ENCODE measurements around the gene FBLIM1. TPM values are rescaled to one million over a fixed set of nuclear protein-coding genes. Genes with fewer than 3 reads are reported as not detected.

FBLIM1 gene
- total RNA-seq, 2 experiments from 2014 or later = 0.09 TPM; not detected in 1

GRCh38 chr1:15834406-15835204 lies 76.0 kb downstream of the FBLIM1 start:
- CTCF ChIA-PET = interaction anchor here (0.9 to 2.8 kb wide), 6 partner anchors 13 to 113 kb away, joined by 3 to 14 read pairs (median 7); partner anchors contain the start of gene SPEN
- Mint-ChIP-seq H3K27ac (peak overlapping the region; percentile 98), H3K4me3 (peak overlapping the region; percentile 90), H3K27me3 (no peaks in the 10 kb centered on the region), H3K4me1 (peaks cover 30% of the 10 kb centered on the region), H3K36me3 (ENCODE audit: low read depth) (peaks cover 7% of the 10 kb centered on the region), H3K9me3 (ENCODE audit: low read depth) (no peaks in the 10 kb centered on the region)
- DNase-seq (peak; percentile 94), ATAC-seq (peak; percentile 58)
- intact Hi-C loops (cut with DNase I, micrococcal nuclease) = loop anchor here (1.0 to 5.0 kb wide), 14 partner anchors 13 to 533 kb away; partner anchors contain the start of genes DDI2 (in 2 of the 2), SPEN (in 2 of the 2), CASP9 (in 1 of the 2) and CPLANE2 (in 1 of the 2)
- POLR2A ChIA-PET = interaction anchor here (0.5 to 4.1 kb wide), 9 partner anchors 9 to 216 kb away, joined by 4 to 71 read pairs (median 7); partner anchors contain the start of genes SPEN and ZBTB17

GRCh38 chr1:15835205-15835740 lies 76.7 kb downstream of the FBLIM1 start:
- Mint-ChIP-seq H3K4me3 (peak overlapping the region; percentile 90), H3K36me3 (ENCODE audit: low read depth) (peaks cover 7% of the 10 kb centered on the region), H3K4me1 (peaks cover 25% of the 10 kb centered on the region), H3K27me3 (no peaks in the 10 kb centered on the region), H3K9me3 (ENCODE audit: low read depth) (no peaks in the 10 kb centered on the region), H3K27ac (peak overlapping the region; percentile 98)
- intact Hi-C loops (cut with DNase I, micrococcal nuclease) = loop anchor here (1.0 to 5.0 kb wide), 11 partner anchors 12 to 532 kb away; partner anchors contain the start of genes SPEN (in 2 of the 2), CASP9 (in 1 of the 2), CPLANE2 (in 1 of the 2) and DDI2 (in 1 of the 2)
- ChIA-PET POLR2A (interaction anchor here (0.6 to 1.6 kb wide), 6 partner anchors 9 to 141 kb away, joined by 4 to 9 read pairs (median 7); partner anchors contain the start of gene SPEN), CTCF (no interaction called here)
- no peak for DNase-seq
- ATAC-seq = peak; percentile 7

- Mint-ChIP-seq H3K27me3 (no peaks in the 10 kb centered on the region), H3K4me3 (peak overlapping the region; percentile 90), H3K4me1 (peaks cover 22% of the 10 kb centered on the region), H3K27ac (peak overlapping the region; percentile 98), H3K36me3 (ENCODE audit: low read depth) (peaks cover 7% of the 10 kb centered on the region), H3K9me3 (ENCODE audit: low read depth) (no peaks in the 10 kb centered on the region)
- DNase-seq (peak; percentile 100), ATAC-seq (peak; percentile 59)
- intact Hi-C loops (cut with DNase I, micrococcal nuclease) = loop anchor here (1.0 to 5.0 kb wide), 13 partner anchors 11 to 531 kb away; partner anchors contain the start of genes CASP9 (in 2 of the 2), SPEN (in 2 of the 2), CPLANE2 (in 1 of the 2) and DDI2 (in 1 of the 2)
- ChIA-PET POLR2A (interaction anchor here (0.7 to 1.1 kb wide), 4 partner anchors 9 to 140 kb away, joined by 4 to 7 read pairs (median 4); partner anchors contain the start of gene SPEN), CTCF (no interaction called here)
Observed at GRCh38 chr1:15835741-15836510, 77.3 kb downstream of the FBLIM1 start.

Other genes with a start within 250 kb of the FBLIM1 start
- 1 to 10 TPM; 7.6 to 9.6 TPM for gene CASP9, start 234.6 kb upstream of the FBLIM1 start, total RNA-seq
- 10 to 100 TPM; 10.9 to 14.1 TPM for gene DNAJC16, start 231.9 kb upstream of the FBLIM1 start, total RNA-seq
- 10 to 100 TPM; 18.1 to 24.0 TPM for gene AGMAT, start 173.7 kb upstream of the FBLIM1 start, total RNA-seq
- gene DDI2, start 141.3 kb upstream of the FBLIM1 start, total RNA-seq = 10 to 100 TPM; 30.2 to 34.0 TPM
- gene PLEKHM2, start 74.5 kb upstream of the FBLIM1 start, total RNA-seq = 10 to 100 TPM; 48.2 to 50.1 TPM
- under 1 TPM; 0.82 to 0.86 TPM for gene SLC25A34, start 22.5 kb upstream of the FBLIM1 start, total RNA-seq
- gene TMEM82, start 16.3 kb upstream of the FBLIM1 start, total RNA-seq = not detected
- 1 to 10 TPM; 1.4 to 1.9 TPM for gene UQCRHL, start 48.9 kb downstream of the FBLIM1 start, total RNA-seq
- gene SPEN, start 88.9 kb downstream of the FBLIM1 start, total RNA-seq = 10 to 100 TPM; 43.2 to 52.7 TPM
- gene ZBTB17, start 217.3 kb downstream of the FBLIM1 start, total RNA-seq = 10 to 100 TPM; 47.7 to 48.3 TPM
- gene SRARP, start 245.4 kb downstream of the FBLIM1 start, total RNA-seq = not detected